Measurements from ENCODE around the gene ADAP2.
"Not testable (repeated sequence)": the region's sequence is repeated elsewhere in the genome, so short reads cannot be mapped to it uniquely, and the experiment has no call there.

The ADAP2 gene, protein sequence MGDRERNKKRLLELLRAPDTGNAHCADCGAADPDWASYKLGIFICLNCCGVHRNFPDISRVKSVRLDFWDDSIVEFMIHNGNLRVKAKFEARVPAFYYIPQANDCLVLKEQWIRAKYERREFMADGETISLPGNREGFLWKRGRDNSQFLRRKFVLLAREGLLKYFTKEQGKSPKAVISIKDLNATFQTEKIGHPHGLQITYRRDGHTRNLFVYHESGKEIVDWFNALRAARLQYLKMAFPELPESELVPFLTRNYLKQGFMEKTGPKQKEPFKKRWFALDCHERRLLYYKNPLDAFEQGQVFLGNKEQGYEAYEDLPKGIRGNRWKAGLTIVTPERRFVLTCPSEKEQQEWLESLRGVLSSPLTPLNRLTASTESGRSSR

GRCh38 chr17:30921544-30922196 is at the start of gene ADAP2:
Gene ADAP2, plus strand, starts transcription at chr17:30921945. Its CDS starts 70 bp downstream, at chr17:30922015.
- Histone ChIP-seq H3K4me1 (ENCODE audit: control insufficient read depth, insufficient read depth, low read length) (peaks cover 15% of the 10 kb centered on the region), H3K27ac (ENCODE audit: low read length) (no peak within 1 kb of the TSS), H3K9me3 (ENCODE audit: control insufficient read depth in 2 of 2, low read length in 2 of 2) (no peaks in the 10 kb centered on the region), H3K36me3 (ENCODE audit: control insufficient read depth in 2 of 2, insufficient read depth in 2 of 2, low read length in 2 of 2) (no peaks in the 10 kb centered on the region), H3K4me3 (ENCODE audit: low read length in 2 of 2) (peak within 1 kb of the TSS; percentile 58 to 66), H3K27me3 (ENCODE audit: control insufficient read depth in 1 of 2, insufficient read depth in 2 of 2, low read length in 2 of 2) (peaks cover 11 to 21% of the 10 kb centered on the region in 2 donors), H3K9ac (ENCODE audit: low read length in 2 of 2) (no peak within 1 kb of the TSS)

DNA sequence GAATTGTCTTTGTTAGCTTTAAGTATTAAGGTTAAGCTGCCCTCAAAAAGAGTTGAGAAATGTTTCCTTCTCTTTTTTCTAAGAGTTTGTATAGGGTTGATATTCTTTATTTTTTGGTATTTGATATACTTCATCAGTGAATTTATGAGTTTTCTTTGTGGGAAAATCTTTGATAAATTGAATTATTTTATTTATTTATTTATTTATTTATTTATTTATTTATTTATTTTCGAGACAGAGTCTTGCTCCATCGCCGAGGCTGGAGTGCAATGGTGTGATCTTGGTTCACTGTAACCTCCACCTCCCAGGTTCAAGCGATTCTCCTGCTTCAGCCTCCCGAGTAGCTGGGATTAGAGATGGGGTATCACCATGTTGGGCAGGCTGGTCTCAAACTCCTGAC is 35.6 kb upstream of the ADAP2 start:
- Histone ChIP-seq H3K9me3 (ENCODE audit: control insufficient read depth in 2 of 2, low read length in 2 of 2) (no peaks in the 10 kb centered on the region), H3K4me1 (ENCODE audit: control insufficient read depth, insufficient read depth, low read length) (no peaks in the 10 kb centered on the region), H3K27ac (ENCODE audit: low read length) (no peak overlapping the region), H3K4me3 (ENCODE audit: low read length in 2 of 2) (no peak overlapping the region), H3K27me3 (ENCODE audit: control insufficient read depth in 1 of 2, insufficient read depth in 2 of 2, low read length in 2 of 2) (no peaks in the 10 kb centered on the region), H3K9ac (ENCODE audit: low read length in 2 of 2) (no peak overlapping the region), H3K36me3 (ENCODE audit: control insufficient read depth in 2 of 2, insufficient read depth in 2 of 2, low read length in 2 of 2) (no peaks in the 10 kb centered on the region)

GRCh38 chr17:30894236-30894635 is 27.5 kb upstream of the ADAP2 start:
- Histone ChIP-seq H3K36me3 (ENCODE audit: control insufficient read depth in 2 of 2, insufficient read depth in 2 of 2, low read length in 2 of 2) (peaks cover 0 to 5% of the 10 kb centered on the region in 2 donors), H3K4me1 (ENCODE audit: control insufficient read depth, insufficient read depth, low read length) (no peaks in the 10 kb centered on the region)

DNA sequence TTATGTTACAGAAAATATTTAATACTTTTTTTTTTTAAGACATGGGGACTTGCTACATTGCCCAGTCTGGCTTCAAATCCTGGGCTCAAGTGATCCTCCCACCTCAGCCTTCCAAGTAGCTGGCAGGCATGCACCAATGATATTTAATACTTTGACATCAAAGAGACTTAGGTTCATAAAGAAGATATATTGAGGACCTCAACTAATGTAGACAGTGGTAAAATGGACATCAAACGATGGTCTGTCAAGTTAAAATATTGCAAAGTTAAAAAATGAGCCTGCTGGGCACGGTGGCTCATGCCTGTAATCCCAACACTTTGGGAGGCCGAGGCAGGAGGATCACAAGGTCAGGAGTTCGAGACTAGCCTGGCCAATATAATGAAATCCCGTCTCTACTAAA is 24.4 kb upstream of the ADAP2 start:
- Histone ChIP-seq H3K36me3 (ENCODE audit: control insufficient read depth in 2 of 2, insufficient read depth in 2 of 2, low read length in 2 of 2) (peaks cover 0 to 5% of the 10 kb centered on the region in 2 donors), H3K27me3 (ENCODE audit: control insufficient read depth in 1 of 2, insufficient read depth in 2 of 2, low read length in 2 of 2) (no peaks in the 10 kb centered on the region), H3K4me1 (ENCODE audit: control insufficient read depth, insufficient read depth, low read length) (no peaks in the 10 kb centered on the region), H3K9me3 (ENCODE audit: control insufficient read depth in 2 of 2, low read length in 2 of 2) (no peaks in the 10 kb centered on the region), H3K27ac (ENCODE audit: low read length) (no peak overlapping the region), H3K9ac (ENCODE audit: low read length in 2 of 2) (no peak overlapping the region), H3K4me3 (ENCODE audit: low read length in 2 of 2) (no peak overlapping the region)

More at GRCh38 chr17:30894236-30894635, 27.5 kb upstream of the ADAP2 start:
- Histone ChIP-seq H3K9ac (ENCODE audit: low read length in 2 of 2) (no peak overlapping the region), H3K27ac (ENCODE audit: low read length) (no peak overlapping the region), H3K27me3 (ENCODE audit: control insufficient read depth in 1 of 2, insufficient read depth in 2 of 2, low read length in 2 of 2) (no peaks in the 10 kb centered on the region), H3K4me3 (ENCODE audit: low read length in 2 of 2) (no peak overlapping the region), H3K9me3 (ENCODE audit: control insufficient read depth in 2 of 2, low read length in 2 of 2) (no peaks in the 10 kb centered on the region)

- Histone ChIP-seq H3K27ac (ENCODE audit: low read length) (peak overlapping the region; percentile 89), H3K9ac (ENCODE audit: low read length in 2 of 2) (peak overlapping the region; percentile 90 to 98), H3K36me3 (ENCODE audit: control insufficient read depth in 2 of 2, insufficient read depth in 2 of 2, low read length in 2 of 2) (peaks cover 0 to 4% of the 10 kb centered on the region in 2 donors), H3K4me1 (ENCODE audit: control insufficient read depth, insufficient read depth, low read length) (peaks cover 12% of the 10 kb centered on the region), H3K9me3 (ENCODE audit: control insufficient read depth in 2 of 2, low read length in 2 of 2) (no peaks in the 10 kb centered on the region), H3K4me3 (ENCODE audit: low read length in 2 of 2) (peak overlapping the region; percentile 84 to 92), H3K27me3 (ENCODE audit: control insufficient read depth in 1 of 2, insufficient read depth in 2 of 2, low read length in 2 of 2) (no peaks in the 10 kb centered on the region)
These were observed 16.0 kb upstream of the ADAP2 start for GRCh38 chr17:30905742-30906100.

GRCh38 chr17:30906101-30906911 is 15.4 kb upstream of the ADAP2 start, which contains the start of gene TEFM:
Gene TEFM, minus strand, starts transcription at chr17:30906238. Its CDS starts 40 bp downstream, at chr17:30906198.
- Histone ChIP-seq H3K27me3 (ENCODE audit: control insufficient read depth in 1 of 2, insufficient read depth in 2 of 2, low read length in 2 of 2) (no peaks in the 10 kb centered on the region), H3K36me3 (ENCODE audit: control insufficient read depth in 2 of 2, insufficient read depth in 2 of 2, low read length in 2 of 2) (peaks cover 0 to 4% of the 10 kb centered on the region in 2 donors), H3K9me3 (ENCODE audit: control insufficient read depth in 2 of 2, low read length in 2 of 2) (no peaks in the 10 kb centered on the region), H3K27ac (ENCODE audit: low read length) (peak within 1 kb of the TSS; percentile 89), H3K4me1 (ENCODE audit: control insufficient read depth, insufficient read depth, low read length) (peaks cover 12% of the 10 kb centered on the region), H3K4me3 (ENCODE audit: low read length in 2 of 2) (peak within 1 kb of the TSS; percentile 84 to 92), H3K9ac (ENCODE audit: low read length in 2 of 2) (peak within 1 kb of the TSS; percentile 90 to 98)

GRCh38 chr17:30908717-30909420 is 12.9 kb upstream of the ADAP2 start:
- no peak overlapping the region for H3K27ac ChIP-seq (ENCODE audit: low read length)
- H3K4me1 ChIP-seq (ENCODE audit: control insufficient read depth, insufficient read depth, low read length) = peaks cover 12% of the 10 kb centered on the region
- H3K9ac ChIP-seq (ENCODE audit: low read length in 2 of 2) = no peak overlapping the region
- H3K36me3 ChIP-seq (ENCODE audit: control insufficient read depth in 2 of 2, insufficient read depth in 2 of 2, low read length in 2 of 2) = no peaks in the 10 kb centered on the region
- H3K9me3 ChIP-seq (ENCODE audit: control insufficient read depth in 2 of 2, low read length in 2 of 2) = no peaks in the 10 kb centered on the region
- no peak overlapping the region for H3K4me3 ChIP-seq (ENCODE audit: low read length in 2 of 2)
- no peaks in the 10 kb centered on the region for H3K27me3 ChIP-seq (ENCODE audit: control insufficient read depth in 1 of 2, insufficient read depth in 2 of 2, low read length in 2 of 2)

DNA sequence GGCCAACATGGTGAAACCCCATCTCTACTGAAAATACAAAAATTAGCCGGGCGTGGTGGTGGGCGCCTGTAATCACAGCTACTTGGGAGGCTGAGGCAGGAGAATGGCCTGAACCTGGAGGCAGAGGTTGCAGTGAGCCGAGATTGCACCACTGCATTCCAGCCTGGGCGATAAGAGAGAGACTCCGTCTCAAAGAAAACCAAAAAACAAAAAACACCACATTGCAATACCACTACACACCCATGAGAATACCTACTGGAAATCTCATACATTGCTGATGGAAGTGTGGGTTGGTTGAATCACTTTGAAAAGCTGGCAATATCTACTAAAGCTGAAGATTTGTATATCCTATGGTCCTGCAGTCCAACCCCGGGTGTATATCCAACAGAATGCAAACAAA is 11.6 kb upstream of the ADAP2 start:
- H3K9ac ChIP-seq (ENCODE audit: low read length in 2 of 2); H3K27me3 ChIP-seq (ENCODE audit: control insufficient read depth in 1 of 2, insufficient read depth in 2 of 2, low read length in 2 of 2); H3K9me3 ChIP-seq (ENCODE audit: control insufficient read depth in 2 of 2, low read length in 2 of 2); H3K27ac ChIP-seq (ENCODE audit: low read length); H3K4me3 ChIP-seq (ENCODE audit: low read length in 2 of 2); H3K36me3 ChIP-seq (ENCODE audit: control insufficient read depth in 2 of 2, insufficient read depth in 2 of 2, low read length in 2 of 2): not testable (repeated sequence)
- H3K4me1 ChIP-seq (ENCODE audit: control insufficient read depth, insufficient read depth, low read length) = peaks cover 10% of the 10 kb centered on the region

- no peaks in the 10 kb centered on the region for H3K4me1 ChIP-seq (ENCODE audit: control insufficient read depth, insufficient read depth, low read length)
- no peaks in the 10 kb centered on the region for H3K9me3 ChIP-seq (ENCODE audit: control insufficient read depth in 2 of 2, low read length in 2 of 2)
- H3K27me3 ChIP-seq (ENCODE audit: control insufficient read depth in 1 of 2, insufficient read depth in 2 of 2, low read length in 2 of 2) = no peaks in the 10 kb centered on the region
- no peaks in the 10 kb centered on the region for H3K36me3 ChIP-seq (ENCODE audit: control insufficient read depth in 2 of 2, insufficient read depth in 2 of 2, low read length in 2 of 2)
- H3K27ac ChIP-seq (ENCODE audit: low read length) = no peak overlapping the region
- H3K4me3 ChIP-seq (ENCODE audit: low read length in 2 of 2) = no peak overlapping the region
- H3K9ac ChIP-seq (ENCODE audit: low read length in 2 of 2) = no peak overlapping the region
These were observed 7.8 kb upstream of the ADAP2 start for GRCh38 chr17:30913955-30914354.

Measured in stomach smooth muscle (tissue), 2 donors.